Heart right ventricle (tissue), 16 donors: Measurements from ENCODE around the gene FREM2. TPM values are rescaled to one million over a fixed set of nuclear protein-coding genes. Genes with fewer than 3 reads are reported as not detected.

Experiments used
- ATAC-seq, 8 donors: fragments of 200-7000 bp; cut with Tn5 transposase; one replicate each; pipeline ENCODE4 v1.9.1; 2020; ENCODE audit warnings: mild to moderate bottlenecking in 8 of 8, moderate library complexity in 8 of 8, moderate number of reproducible peaks in 1 of 8
- DNase-seq, 2 donors: peaks; one replicate each; pipeline ENCODE4 v3.0.0-alpha.2; 2020
- H3K27ac ChIP-seq, 10 donors: fragments of 200-600 bp; sonication (generic) in 2 of 10; one replicate each; pipeline versions ENCODE4 v1.5.0 to v1.8.0; 2020 to 2022; ENCODE audit warnings: mild to moderate bottlenecking in 3 of 10
- H3K27me3 ChIP-seq, 7 donors: fragments of 200-600 bp; one replicate each; pipeline ENCODE4 v1.8.0; 2021 to 2022; ENCODE audit warnings: mild to moderate bottlenecking in 2 of 7
- H3K36me3 ChIP-seq, 9 donors: fragments of 200-600 bp; sonication (generic) in 1 of 9; one replicate each; pipeline versions ENCODE4 v1.5.0 to v1.8.0; 2020 to 2022; ENCODE audit warnings: mild to moderate bottlenecking in 2 of 9
- H3K4me1 ChIP-seq, 9 donors: fragments of 200-600 bp; sonication (generic) in 1 of 9; one replicate each; pipeline versions ENCODE4 v1.5.0 to v1.8.0; 2020 to 2022; ENCODE audit warnings: mild to moderate bottlenecking in 4 of 9
- H3K4me3 ChIP-seq, 10 donors: fragments of 200-600 bp; sonication (generic) in 2 of 10; one replicate each; pipeline versions ENCODE4 v1.5.0 to v1.8.0; 2020 to 2022; ENCODE audit warnings: mild to moderate bottlenecking in 7 of 10, moderate library complexity in 2 of 10
- H3K9me3 ChIP-seq, 11 donors: fragments of 200-600 bp in 10 of 11; sonication (generic) in 2 of 11; one replicate each; pipeline versions ENCODE4 v1.5.0 to v1.8.0; 2013 to 2022; ENCODE audit warnings: mild to moderate bottlenecking in 2 of 11, control low read depth in 1 of 11, moderate library complexity in 1 of 11
- WGBS, 2 donors: extraction: QIAGEN DNeasy Blood & Tissue Kit; methylation state at CpG; one replicate each; pipeline ENCODE4 v1.1.7; 2013; ENCODE audit warnings: inconsistent platforms in 1 of 2; 5-methylcytosine and 5-hydroxymethylcytosine counted together
- intact Hi-C, 10 donors: fragments of 100-400 bp; cut with DNase I; formaldehyde crosslinking; loops; one replicate each; pipeline versions ENCODE4 v1.11.1 to v1.14.2; 2022
- polyA plus RNA-seq, 2 donors: library from polyadenylated mRNA; stranded (reverse); fragments of 200-250 nt; gene quantifications; one replicate each; pipeline ENCODE4 v1.2.3, GENCODE V29; 2013
- total RNA-seq, 10 donors: library from RNA; stranded (reverse); fragmentation: NEBNext Ultra II Directional in 3 of 10; extraction: Animal tissue kit (Norgen Biotek cat#: 25700) in 3 of 10; gene quantifications; one replicate each; pipeline versions ENCODE4 v1.2.1 to v1.2.4, GENCODE V29; 2021 to 2023
- TF ChIP-seq, protein P1 (sequence below), 9 donors: fragments of 200-600 bp; sonication (generic) in 2 of 9; IDR thresholded peaks; one replicate each; pipeline versions ENCODE4 v1.5.0 to v1.8.0; 2021 to 2022; ENCODE audit warnings: antibody characterized with exemption in 9 of 9, mild to moderate bottlenecking in 5 of 9, moderate library complexity in 1 of 9
- donor health status: Arrhythmogenic right ventricular cardiomyopathy.
- donor health status: ischemic (EF 13 %, LVEDD 7.1; RV severe dilation, severe dysfunction).
- donor health status: healthy with polysubstance abuse.
- donor health status: DM: no; HTN: yes; CAD: no.
- donor health status: DM: no; HTN: no; CAD: no.
- donor health status: ischemic (EF 25% LVEDD 6.9; RV normal size, moderate dysfunction).
- donor health status: ischemic (EF 25% LVEDD 5.7; RV mildly dilated, moderate dysfunction).
- donor health status: healthy.
- donor health status: DM: yes; HTN: yes; CAD: no.
- donor health status: Ischemic cardiomyopathy.
- donor health status: ischemic (EF 35%, LVEDD 5.7; RV mildly dilated, moderate dysfunction).
- donor health status: nonischemic (EF 11% LVEDD 7.7; RV severe dilation, severe dysfunction).
- donor health status: DM: yes; HTN: yes; CAD: no.
- donor health status: PGD.
- donor health status: ischemic (EF 29% LVEDD 5.4; RV normal size, mild dysfunction).
- donor health status: nonischemic (EF 23%, LVEDD 6.1; RV moderate dilation, normal function).

The FREM2 gene
- total and polyA plus RNA-seq, 12 donors: 0.01 to 0.46 (median 0.13) TPM; not detected in 1

DNA sequence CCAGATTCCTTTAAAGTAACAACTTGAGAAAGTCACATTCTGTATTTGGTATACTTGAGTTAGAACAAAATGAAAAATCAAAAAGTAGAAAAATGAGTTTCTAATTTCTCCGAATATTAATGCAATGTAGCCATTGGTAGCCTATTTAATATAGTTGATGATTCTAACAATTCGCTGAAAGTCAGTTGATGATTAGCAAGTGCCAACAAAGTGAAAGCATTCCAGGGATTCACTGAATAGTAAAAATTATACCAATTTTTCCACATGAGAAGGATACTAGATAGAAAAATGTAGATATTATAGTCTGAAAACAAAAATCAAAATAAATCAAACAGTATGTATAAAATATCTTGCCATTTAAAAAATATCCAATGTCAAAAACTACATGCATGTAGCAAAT, 117.2 kb downstream of the FREM2 start:
- H3K36me3 ChIP-seq: no peaks in the 10 kb centered on the region
- no peak for ATAC-seq
- intact Hi-C loops: no loop called here
- H3K9me3 ChIP-seq: peaks cover 0 to 38% (median 10%) of the 10 kb centered on the region in 11 donors
- DNase-seq: no peak
- TF ChIP-seq, protein P1, sequence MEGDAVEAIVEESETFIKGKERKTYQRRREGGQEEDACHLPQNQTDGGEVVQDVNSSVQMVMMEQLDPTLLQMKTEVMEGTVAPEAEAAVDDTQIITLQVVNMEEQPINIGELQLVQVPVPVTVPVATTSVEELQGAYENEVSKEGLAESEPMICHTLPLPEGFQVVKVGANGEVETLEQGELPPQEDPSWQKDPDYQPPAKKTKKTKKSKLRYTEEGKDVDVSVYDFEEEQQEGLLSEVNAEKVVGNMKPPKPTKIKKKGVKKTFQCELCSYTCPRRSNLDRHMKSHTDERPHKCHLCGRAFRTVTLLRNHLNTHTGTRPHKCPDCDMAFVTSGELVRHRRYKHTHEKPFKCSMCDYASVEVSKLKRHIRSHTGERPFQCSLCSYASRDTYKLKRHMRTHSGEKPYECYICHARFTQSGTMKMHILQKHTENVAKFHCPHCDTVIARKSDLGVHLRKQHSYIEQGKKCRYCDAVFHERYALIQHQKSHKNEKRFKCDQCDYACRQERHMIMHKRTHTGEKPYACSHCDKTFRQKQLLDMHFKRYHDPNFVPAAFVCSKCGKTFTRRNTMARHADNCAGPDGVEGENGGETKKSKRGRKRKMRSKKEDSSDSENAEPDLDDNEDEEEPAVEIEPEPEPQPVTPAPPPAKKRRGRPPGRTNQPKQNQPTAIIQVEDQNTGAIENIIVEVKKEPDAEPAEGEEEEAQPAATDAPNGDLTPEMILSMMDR (IDR thresholded peaks at IDR 0.05): no peak
- 84 to 91% methylated on average over 2 of the region's 2 CpGs for WGBS, 2 donors
- no peaks in the 10 kb centered on the region for H3K27me3 ChIP-seq
- no peak overlapping the region for H3K4me3 ChIP-seq
- H3K27ac ChIP-seq: no peak overlapping the region
- H3K4me1 ChIP-seq: no peaks in the 10 kb centered on the region

DNA sequence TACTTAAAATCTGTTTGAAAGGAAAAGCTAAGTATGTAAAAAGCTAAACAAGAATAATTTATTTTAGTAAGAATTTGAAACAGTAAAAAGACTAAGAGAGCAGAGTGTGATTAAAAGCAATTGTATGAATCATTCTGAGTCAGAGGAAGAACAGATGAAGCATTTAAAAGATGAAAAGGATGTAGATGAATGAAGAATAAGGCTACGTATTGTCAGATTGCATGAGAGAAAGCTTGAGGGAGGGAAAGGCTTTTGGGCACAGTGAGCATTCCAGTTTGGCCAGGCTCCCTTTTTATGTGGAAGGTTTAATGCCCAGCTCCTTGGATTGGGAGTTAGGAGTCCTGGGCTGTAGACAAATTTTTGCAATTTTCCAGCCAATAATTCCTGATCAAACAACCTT, 117.7 kb downstream of the FREM2 start:
- Histone ChIP-seq H3K4me3 (no peak overlapping the region), H3K27ac (no peak overlapping the region), H3K4me1 (no peaks in the 10 kb centered on the region), H3K9me3 (peaks cover 0 to 43% (median 15%) of the 10 kb centered on the region in 11 donors), H3K27me3 (no peaks in the 10 kb centered on the region), H3K36me3 (no peaks in the 10 kb centered on the region)
- ATAC-seq (no peak), DNase-seq (no peak)
- TF ChIP-seq, protein P1 (IDR thresholded peaks at IDR 0.05): no peak
- intact Hi-C loops: no loop called here
- WGBS, 2 donors: 68% methylated on average over 1 of the region's 1 CpG

DNA sequence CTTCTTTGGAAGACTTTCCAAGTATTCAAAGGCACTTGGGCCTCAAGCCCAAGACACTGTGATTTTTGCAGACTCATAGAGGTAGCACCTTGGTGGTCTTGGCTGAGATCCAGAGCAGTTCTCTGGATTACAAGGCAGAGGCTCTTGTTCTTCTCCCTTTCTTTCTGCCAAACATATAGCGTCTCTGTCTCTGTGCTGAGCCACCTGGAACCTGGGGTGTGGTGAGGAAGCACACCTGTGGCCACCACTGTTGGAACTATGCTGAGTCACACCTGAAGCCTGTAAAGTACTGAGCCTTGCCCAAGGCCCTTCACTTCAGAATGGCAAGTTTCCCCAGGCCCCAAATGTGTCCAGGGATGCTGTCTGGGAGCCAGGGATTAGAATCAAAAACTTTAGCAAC, 127.5 kb downstream of the FREM2 start:
- TF ChIP-seq, protein P1 (IDR thresholded peaks at IDR 0.05): no peak
- peaks cover 0 to 38% (median 16%) of the 10 kb centered on the region in 11 donors for H3K9me3 ChIP-seq
- 75 to 94% methylated on average over 1 of the region's 1 CpG for WGBS, 2 donors

DNA sequence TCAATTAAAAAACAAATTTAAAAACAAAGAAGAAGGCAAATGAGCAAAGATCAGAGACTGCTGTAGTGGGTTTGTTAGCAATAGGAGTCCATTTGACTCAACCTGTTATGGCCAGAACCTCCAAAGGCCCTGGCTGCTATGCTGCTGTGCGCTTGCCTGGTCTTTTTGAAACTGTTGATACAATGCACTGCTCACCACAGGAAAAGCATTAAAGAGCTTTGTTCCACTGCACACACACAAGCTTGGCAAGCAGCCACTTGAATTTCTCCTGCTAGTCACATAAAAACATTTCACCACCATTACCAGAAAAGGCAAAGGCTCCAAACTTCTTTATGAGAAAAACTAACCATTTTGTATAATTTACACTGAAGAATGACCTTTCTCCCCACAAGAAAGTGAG, 132.2 kb downstream of the FREM2 start:
- Histone ChIP-seq H3K4me1 (no peaks in the 10 kb centered on the region), H3K27me3 (no peaks in the 10 kb centered on the region), H3K4me3 (no peak overlapping the region), H3K9me3 (peaks cover 0 to 7% (median 0%) of the 10 kb centered on the region in 11 donors), H3K36me3 (no peaks in the 10 kb centered on the region), H3K27ac (no peak overlapping the region)
- TF ChIP-seq, protein P1 (IDR thresholded peaks at IDR 0.05): no peak
- ATAC-seq (no peak), DNase-seq (no peak)
- intact Hi-C loops: no loop called here
- 41 to 45% methylated on average over 1 of the region's 1 CpG for WGBS, 2 donors

More for the DNA sequence above, 127.5 kb downstream of the FREM2 start:
- no peak for DNase-seq
- Histone ChIP-seq H3K27ac (no peak overlapping the region), H3K4me3 (no peak overlapping the region), H3K27me3 (no peaks in the 10 kb centered on the region), H3K36me3 (no peaks in the 10 kb centered on the region), H3K4me1 (no peaks in the 10 kb centered on the region)
- intact Hi-C loops: no loop called here
- ATAC-seq: no peak
